Chondrocyte (in vitro differentiated cells): ENCODE results near the gene SNCB. TPM values are rescaled to one million over a fixed set of nuclear protein-coding genes. Genes with fewer than 3 reads are reported as not detected.

Experiments
- microRNA-seq: library from miRNA; unstranded; fragments of <30 nt; microRNA quantifications from one replicate; pipeline ENCODE4 v1.2.0, GENCODE V29; 2020; ENCODE audit warnings: borderline number of aligned reads
- total RNA-seq: library from RNA; stranded (reverse); gene quantifications from 3 replicates; pipeline ENCODE4 v1.2.1, GENCODE V29; 2021

SNCB gene
- total RNA-seq, 1 donor from 2014 or later, result 0.45 TPM

Small RNA genes within 50 kb of the gene (microRNA-seq; reads per million reads assigned to microRNA genes)
- not detected for gene MIR4281

Other genes with a start within 250 kb of the SNCB start
- 16.8 to 22.8 TPM (median 19.9 TPM) in 3 replicates for gene NOP16, start 241.9 kb downstream of the SNCB start, total RNA-seq
- 70.3 to 83.5 TPM (median 74.6 TPM) in 3 replicates for gene HIGD2A, start 241.8 kb downstream of the SNCB start, total RNA-seq
- 63.8 to 85.6 TPM (median 65.3 TPM) in 3 replicates for gene CLTB, start 214.0 kb downstream of the SNCB start, total RNA-seq
- 40.0 to 45.0 TPM (median 42.5 TPM) in 3 replicates for gene FAF2, start 182.1 kb downstream of the SNCB start, total RNA-seq
- gene RNF44, start 93.1 kb downstream of the SNCB start, total RNA-seq, result 21.9 to 24.7 TPM (median 24.3 TPM) in 3 replicates
- gene CDHR2, start 81.2 kb downstream of the SNCB start, total RNA-seq, result 0.40 to 1.5 TPM (median 0.46 TPM) in 3 replicates
- 1.7 to 2.9 TPM (median 2.1 TPM) in 3 replicates for gene GPRIN1, start 20.4 kb downstream of the SNCB start, total RNA-seq
- not detected in 3 replicates for gene EIF4E1B, start 141 bp upstream of the SNCB start, total RNA-seq
- gene TSPAN17, start 16.9 kb upstream of the SNCB start, total RNA-seq, result 40.8 to 49.8 TPM (median 48.0 TPM) in 3 replicates
- 0.15 to 0.18 TPM (median 0.17 TPM) in 3 replicates for gene UNC5A, start 180.0 kb upstream of the SNCB start, total RNA-seq